K562 (cell line): ENCODE measurements around the gene PRDX2. TPM values are rescaled to one million over a fixed set of nuclear protein-coding genes. Genes with fewer than 3 reads are reported as not detected.

Source experiments
- ERF ChIP-seq: fragments of 450-650 bp; formaldehyde crosslinking; IDR thresholded peaks from 2 replicates; pipeline ENCODE4 v1.4.0; 2020; ENCODE audit warnings: mild to moderate bottlenecking, mixed read lengths
- ESRRA ChIP-seq: fragments of 450-650 bp; IDR thresholded peaks from 2 replicates; pipeline ENCODE4 v1.6.1; 2014; ENCODE audit warnings: low read depth, mild to moderate bottlenecking, moderate library complexity, borderline replicate concordance
- FOXK2 ChIP-seq, 2 experiments: fragments of 450-650 bp; IDR thresholded peaks in 1 of 2; conservative IDR thresholded peaks in 1 of 2; 2 replicates each; pipeline ENCODE4 v1.6.1; 2016; ENCODE audit warnings: low read depth in 2 of 2, mild to moderate bottlenecking in 1 of 2
- HEY1 ChIP-seq: fragments of 250-450 bp; sonication (Bioruptor Pico); IDR thresholded peaks from 2 replicates; pipeline ENCODE4 v1.5.0; 2020; ENCODE audit warnings: mild to moderate bottlenecking, moderate library complexity, borderline replicate concordance
- MAFF ChIP-seq: IDR thresholded peaks from 2 replicates; pipeline ENCODE4 v1.6.1; 2012; ENCODE audit warnings: low read length, improper control_type of control experiment
- SAFB2 ChIP-seq: fragments of 200-400 bp; formaldehyde crosslinking; IDR thresholded peaks from 2 replicates; pipeline ENCODE4 v1.6.1; 2018; ENCODE audit warnings: borderline replicate concordance, low read length, low read depth, moderate library complexity; ENCODE audit not compliant: severe bottlenecking
- XRCC5 ChIP-seq: fragments of 200-400 bp; formaldehyde crosslinking; IDR thresholded peaks from 2 replicates; pipeline ENCODE4 v1.6.1; 2017; ENCODE audit warnings: low read depth, mild to moderate bottlenecking, low read length
- ZNF263 ChIP-seq: sonication (generic); formaldehyde crosslinking; IDR thresholded peaks from 2 replicates; pipeline ENCODE4 v1.8.0; 2022; ENCODE audit warnings: mild to moderate bottlenecking, missing genetic modification reagents, borderline replicate concordance
- ZNF584 ChIP-seq: fragments of 200-800 bp; sonication (Bioruptor generic); IDR thresholded peaks from 2 replicates; pipeline ENCODE4 v1.6.1; 2016; ENCODE audit warnings: low read depth, mild to moderate bottlenecking, missing genetic modification characterization, missing compliant biosample characterization
- ZNF696 ChIP-seq: fragments of 250-450 bp; sonication (Bioruptor Pico); conservative IDR thresholded peaks from 2 replicates; pipeline ENCODE4 v1.4.0; 2020; ENCODE audit warnings: mild to moderate bottlenecking, moderate library complexity
- polyA plus RNA-seq, 8 experiments: library from polyadenylated mRNA; depleted of rRNA in 4 of 8; stranded (reverse) in 5 of 8; unstranded in 3 of 8; fragments of >200 nt; fragmentation: Nextera tagmentation in 2 of 8; fragmentation: Illumina TruSeq in 1 of 8; extraction: Ambion mirVana in 2 of 8; extraction: Trizol in 1 of 8; gene quantifications; 2 replicates each; pipeline versions ENCODE4 v1.2.1 to v1.2.3, GENCODE V29; 2011 to 2014; ENCODE audit warnings: inconsistent platforms in 1 of 8, missing spikeins in 1 of 8
- total RNA-seq, 7 experiments: library from RNA; depleted of rRNA in 6 of 7; stranded (reverse); fragments of >200 nt in 6 of 7; fragmentation: Illumina TruSeq in 2 of 7; extraction: Trizol in 2 of 7; gene quantifications; 2 replicates each; pipeline versions ENCODE4 v1.2.1 to v1.2.3, GENCODE V29; 2011 to 2021; ENCODE audit warnings: low replicate concordance in 1 of 7
- TF ChIP-seq, protein P1 (sequence below): fragments of 250-450 bp; sonication (Bioruptor Pico); IDR thresholded peaks from 2 replicates; pipeline ENCODE4 v1.5.0; 2020; ENCODE audit warnings: mild to moderate bottlenecking
- TF ChIP-seq, protein P2 (sequence below): fragments of 250-450 bp; sonication (Bioruptor Pico); IDR thresholded peaks from 2 replicates; pipeline ENCODE4 v1.5.0; 2021; ENCODE audit warnings: mild to moderate bottlenecking, moderate library complexity
- TF ChIP-seq, protein P3 (sequence below): sonication (generic); formaldehyde crosslinking; IDR thresholded peaks from 2 replicates; pipeline ENCODE4 v1.8.0; 2022; ENCODE audit warnings: mild to moderate bottlenecking, missing genetic modification reagents
- TF ChIP-seq, protein P4 (sequence below), 2 experiments: IDR thresholded peaks; 2 replicates each; pipeline ENCODE4 v1.6.1; 2011; ENCODE audit warnings: borderline replicate concordance in 1 of 2, control low read depth in 1 of 2, low read depth in 1 of 2, low read length in 1 of 2, mild to moderate bottlenecking in 1 of 2, mixed read lengths in 1 of 2, moderate library complexity in 1 of 2; ENCODE audit not compliant: insufficient read depth in 1 of 2, insufficient read length in 1 of 2, poor library complexity in 1 of 2, severe bottlenecking in 1 of 2; ENCODE audit errors: extremely low read depth in 1 of 2
- TF ChIP-seq, protein P5 (sequence below): sonication (generic); formaldehyde crosslinking; IDR thresholded peaks from 2 replicates; pipeline ENCODE4 v1.5.0; 2020; ENCODE audit warnings: missing genetic modification reagents
- TF ChIP-seq, protein P6 (sequence below): sonication (generic); formaldehyde crosslinking; IDR thresholded peaks from 2 replicates; pipeline ENCODE4 v1.8.0; 2022; ENCODE audit warnings: mild to moderate bottlenecking, missing genetic modification reagents, borderline replicate concordance

The PRDX2 gene
- total and polyA plus RNA-seq, 9 of the 15 experiments (the other 6 are each of a cell fraction or from before 2014, with no cell fraction given), result 206 to 1,183 (median 415) TPM

DNA sequence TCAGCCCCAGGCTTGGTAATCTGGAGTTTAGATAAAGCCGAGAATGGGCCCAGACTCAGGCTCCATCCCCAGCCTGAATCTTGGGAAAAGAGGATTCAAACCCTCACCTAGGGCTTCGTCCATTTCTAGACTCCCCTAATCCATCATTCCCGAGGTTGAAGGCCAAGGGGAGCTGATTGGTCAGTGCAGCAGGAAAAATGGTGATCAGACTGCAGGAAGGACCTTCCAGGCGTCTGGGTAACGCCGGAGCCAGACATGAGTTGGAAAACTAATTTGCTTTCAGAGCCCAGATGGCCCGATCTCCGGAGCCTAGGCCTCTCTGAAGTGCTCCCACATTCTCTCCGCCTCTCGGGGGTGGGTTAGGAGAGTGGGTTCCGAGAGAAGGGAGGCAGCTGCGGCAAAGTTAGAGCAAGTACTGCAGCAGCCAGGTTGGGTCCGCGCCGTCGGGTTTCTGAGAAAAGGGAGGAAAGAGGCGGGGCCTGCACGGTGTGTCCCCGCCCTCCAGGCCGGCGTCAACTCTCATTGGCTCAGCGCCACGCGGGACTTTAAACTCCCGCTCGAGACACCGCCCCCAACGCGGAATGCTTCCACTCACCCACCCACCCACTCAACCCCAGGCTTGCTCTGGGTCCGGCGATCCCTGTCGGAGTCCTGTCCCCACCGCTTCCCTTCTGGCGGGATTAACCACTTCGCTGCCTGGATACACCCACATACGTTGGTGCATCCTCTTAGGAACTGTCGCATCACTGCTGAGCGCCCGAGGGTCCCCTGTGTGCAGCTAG lies 33.6 kb upstream of the PRDX2 start (continued):
- TF ChIP-seq, protein P1, sequence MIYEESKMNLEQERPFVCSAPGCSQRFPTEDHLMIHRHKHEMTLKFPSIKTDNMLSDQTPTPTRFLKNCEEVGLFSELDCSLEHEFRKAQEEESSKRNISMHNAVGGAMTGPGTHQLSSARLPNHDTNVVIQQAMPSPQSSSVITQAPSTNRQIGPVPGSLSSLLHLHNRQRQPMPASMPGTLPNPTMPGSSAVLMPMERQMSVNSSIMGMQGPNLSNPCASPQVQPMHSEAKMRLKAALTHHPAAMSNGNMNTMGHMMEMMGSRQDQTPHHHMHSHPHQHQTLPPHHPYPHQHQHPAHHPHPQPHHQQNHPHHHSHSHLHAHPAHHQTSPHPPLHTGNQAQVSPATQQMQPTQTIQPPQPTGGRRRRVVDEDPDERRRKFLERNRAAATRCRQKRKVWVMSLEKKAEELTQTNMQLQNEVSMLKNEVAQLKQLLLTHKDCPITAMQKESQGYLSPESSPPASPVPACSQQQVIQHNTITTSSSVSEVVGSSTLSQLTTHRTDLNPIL (CRISPR knock-in tag), result no peak
- TF ChIP-seq HEY1, result no peak
- TF ChIP-seq, protein P2, sequence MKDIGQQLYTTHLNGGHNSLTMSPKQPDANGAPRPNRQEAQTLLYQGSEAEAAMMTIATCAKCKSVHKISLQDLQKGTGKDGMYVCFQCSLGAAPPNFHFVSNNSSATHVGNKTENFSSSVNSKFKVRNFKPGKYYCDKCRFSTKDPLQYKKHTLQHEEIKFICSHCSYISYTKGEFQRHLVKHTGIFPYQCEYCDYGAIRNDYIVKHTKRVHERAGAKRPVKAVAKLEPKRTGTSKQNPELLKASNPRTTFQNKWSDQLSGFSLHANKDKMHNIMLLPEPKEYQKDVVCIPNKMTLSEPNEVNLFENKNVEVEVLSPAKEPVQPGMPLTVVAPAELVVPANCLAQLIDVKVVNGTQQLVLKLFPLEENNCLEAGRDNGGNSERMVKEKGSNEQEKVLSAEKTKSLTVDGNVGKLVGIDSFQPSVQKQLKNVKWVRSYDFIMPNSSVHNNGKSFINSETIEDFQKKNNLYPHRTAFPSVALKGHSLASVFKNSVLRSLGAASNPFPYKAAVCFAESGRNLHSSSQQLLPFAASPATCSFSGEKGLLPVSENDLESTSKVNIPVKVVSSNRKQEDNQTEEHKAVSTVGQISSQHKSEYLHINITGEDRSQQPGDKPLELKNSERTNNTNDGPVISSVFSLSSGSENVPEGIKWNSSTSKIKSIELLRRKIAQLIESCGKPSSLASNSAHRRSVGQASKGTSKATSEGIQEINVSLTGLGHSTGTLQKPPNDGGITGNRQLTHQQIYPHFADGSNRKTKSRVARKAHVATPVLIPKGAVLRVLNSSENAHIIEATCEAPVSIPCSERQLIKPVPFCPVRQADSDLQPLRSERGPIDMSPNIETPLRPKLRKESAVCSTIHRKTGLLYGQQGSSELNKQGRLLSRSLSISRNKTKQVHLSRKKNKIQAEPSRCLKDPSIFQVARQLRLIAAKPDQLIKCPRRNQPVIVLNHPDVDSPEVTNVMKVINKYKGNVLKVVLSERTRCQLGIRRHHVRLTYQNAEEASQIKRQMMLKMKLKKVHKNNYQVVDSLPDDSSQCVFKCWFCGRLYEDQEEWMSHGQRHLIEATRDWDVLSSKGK (CRISPR knock-in tag), result no peak
- no peak for TF ChIP-seq ERF
- 0 out of 2 replicates have a peak, but pooled peaks have one; percentile 33 for TF ChIP-seq XRCC5
- TF ChIP-seq, protein P3, sequence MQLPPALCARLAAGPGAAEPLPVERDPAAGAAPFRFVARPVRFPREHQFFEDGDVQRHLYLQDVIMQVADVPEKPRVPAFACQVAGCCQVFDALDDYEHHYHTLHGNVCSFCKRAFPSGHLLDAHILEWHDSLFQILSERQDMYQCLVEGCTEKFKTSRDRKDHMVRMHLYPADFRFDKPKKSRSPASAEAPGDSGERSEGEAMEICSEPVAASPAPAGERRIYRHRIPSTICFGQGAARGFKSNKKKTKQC, result no peak
- TF ChIP-seq, protein P4, sequence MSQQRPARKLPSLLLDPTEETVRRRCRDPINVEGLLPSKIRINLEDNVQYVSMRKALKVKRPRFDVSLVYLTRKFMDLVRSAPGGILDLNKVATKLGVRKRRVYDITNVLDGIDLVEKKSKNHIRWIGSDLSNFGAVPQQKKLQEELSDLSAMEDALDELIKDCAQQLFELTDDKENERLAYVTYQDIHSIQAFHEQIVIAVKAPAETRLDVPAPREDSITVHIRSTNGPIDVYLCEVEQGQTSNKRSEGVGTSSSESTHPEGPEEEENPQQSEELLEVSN (IDR thresholded peaks at IDR 0.05; ENCODE audit: borderline replicate concordance in 1 of 2, extremely low read depth in 1 of 2, insufficient read depth in 1 of 2, insufficient read length in 1 of 2, low read depth in 1 of 2, low read length in 1 of 2, poor library complexity in 1 of 2, severe bottlenecking in 1 of 2), result peak; percentile 29 to 40
- TF ChIP-seq SAFB2, result no peak
- TF ChIP-seq ZNF696 (CRISPR knock-in tag), result no peak
- no peak for TF ChIP-seq MAFF
- no peak; a peak in 1 of 4 replicates for TF ChIP-seq FOXK2 (conservative IDR thresholded peaks at IDR 0.05 in 1 of 2, IDR thresholded peaks at IDR 0.05 in 1 of 2; ENCODE audit: low read depth in 2 of 2)
- TF ChIP-seq, protein P5, sequence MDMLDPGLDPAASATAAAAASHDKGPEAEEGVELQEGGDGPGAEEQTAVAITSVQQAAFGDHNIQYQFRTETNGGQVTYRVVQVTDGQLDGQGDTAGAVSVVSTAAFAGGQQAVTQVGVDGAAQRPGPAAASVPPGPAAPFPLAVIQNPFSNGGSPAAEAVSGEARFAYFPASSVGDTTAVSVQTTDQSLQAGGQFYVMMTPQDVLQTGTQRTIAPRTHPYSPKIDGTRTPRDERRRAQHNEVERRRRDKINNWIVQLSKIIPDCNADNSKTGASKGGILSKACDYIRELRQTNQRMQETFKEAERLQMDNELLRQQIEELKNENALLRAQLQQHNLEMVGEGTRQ (CRISPR knock-in tag), result no peak
- no peak for TF ChIP-seq ESRRA
- peak; percentile 62 for TF ChIP-seq ZNF263 (CRISPR knock-in tag)
- TF ChIP-seq ZNF584 (CRISPR knock-in tag), result no peak
- TF ChIP-seq, protein P6, sequence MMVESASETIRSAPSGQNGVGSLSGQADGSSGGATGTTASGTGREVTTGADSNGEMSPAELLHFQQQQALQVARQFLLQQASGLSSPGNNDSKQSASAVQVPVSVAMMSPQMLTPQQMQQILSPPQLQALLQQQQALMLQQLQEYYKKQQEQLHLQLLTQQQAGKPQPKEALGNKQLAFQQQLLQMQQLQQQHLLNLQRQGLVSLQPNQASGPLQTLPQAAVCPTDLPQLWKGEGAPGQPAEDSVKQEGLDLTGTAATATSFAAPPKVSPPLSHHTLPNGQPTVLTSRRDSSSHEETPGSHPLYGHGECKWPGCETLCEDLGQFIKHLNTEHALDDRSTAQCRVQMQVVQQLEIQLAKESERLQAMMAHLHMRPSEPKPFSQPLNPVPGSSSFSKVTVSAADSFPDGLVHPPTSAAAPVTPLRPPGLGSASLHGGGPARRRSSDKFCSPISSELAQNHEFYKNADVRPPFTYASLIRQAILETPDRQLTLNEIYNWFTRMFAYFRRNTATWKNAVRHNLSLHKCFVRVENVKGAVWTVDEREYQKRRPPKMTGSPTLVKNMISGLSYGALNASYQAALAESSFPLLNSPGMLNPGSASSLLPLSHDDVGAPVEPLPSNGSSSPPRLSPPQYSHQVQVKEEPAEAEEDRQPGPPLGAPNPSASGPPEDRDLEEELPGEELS (CRISPR knock-in tag), result 0 out of 2 replicates have a peak, but pooled peaks have one; percentile 24
